HL-60/S4 treated with phorbol 12-myristate 13-acetate at 8.2 ng/mL for 4 days and 3 days (cell line): ENCODE results near the gene AP3B2.

Source experiments
- in situ Hi-C: fragments of 300-500 bp; cut with MboI; formaldehyde crosslinking; loops from 2 replicates; pipeline ENCODE4 v1.15.0; 2022; ENCODE audit warnings: low sequenced_read_pairs

The AP3B2 gene

GRCh38 chr15:82611348-82611747 lies 98.3 kb downstream of the AP3B2 start:
- in situ Hi-C loops: no loop called here
